Progenitor cell of endocrine pancreas (in vitro differentiated cells): ENCODE measurements around the gene TMUB1. TPM values are rescaled to one million over a fixed set of nuclear protein-coding genes. Genes with fewer than 3 reads are reported as not detected.

ENCODE experiments used
- DNase-seq: peaks from one replicate; pipeline ENCODE4 v3.0.0; 2021; ENCODE audit warnings: low spot score; ENCODE audit not compliant: unreplicated experiment
- H3K27ac Mint-ChIP-seq: 2 replicates; pipeline ENCODE4 v1.8.0; 2021; ENCODE audit warnings: mild to moderate bottlenecking, moderate library complexity, mixed read lengths
- H3K27me3 Mint-ChIP-seq: 2 replicates; pipeline ENCODE4 v1.8.0; 2021; ENCODE audit warnings: mixed read lengths
- H3K36me3 Mint-ChIP-seq: 2 replicates; pipeline ENCODE4 v1.8.0; 2022; ENCODE audit warnings: mixed read lengths; ENCODE audit not compliant: insufficient read depth
- H3K4me1 Mint-ChIP-seq: 2 replicates; pipeline ENCODE4 v1.8.0; 2021; ENCODE audit warnings: low read depth, mixed read lengths
- H3K4me3 Mint-ChIP-seq: 2 replicates; pipeline ENCODE4 v1.8.0; 2021; ENCODE audit warnings: low read depth, mild to moderate bottlenecking, moderate library complexity, mixed read lengths
- H3K9me3 Mint-ChIP-seq: 2 replicates; pipeline ENCODE4 v1.8.0; 2021; ENCODE audit warnings: low read depth, mixed read lengths
- total RNA-seq: library from RNA; stranded (reverse); gene quantifications from 2 replicates; pipeline ENCODE4 v1.2.1, GENCODE V29; 2021
- TF ChIP-seq, protein P1 (sequence below): fragments of 200-600 bp; sonication (generic); IDR thresholded peaks from one replicate; pipeline ENCODE4 v1.5.0; 2021; ENCODE audit warnings: antibody characterized with exemption, mild to moderate bottlenecking; ENCODE audit not compliant: unreplicated experiment

The TMUB1 gene
- total RNA-seq, 1 donor from 2014 or later: 48.6 TPM

DNA sequence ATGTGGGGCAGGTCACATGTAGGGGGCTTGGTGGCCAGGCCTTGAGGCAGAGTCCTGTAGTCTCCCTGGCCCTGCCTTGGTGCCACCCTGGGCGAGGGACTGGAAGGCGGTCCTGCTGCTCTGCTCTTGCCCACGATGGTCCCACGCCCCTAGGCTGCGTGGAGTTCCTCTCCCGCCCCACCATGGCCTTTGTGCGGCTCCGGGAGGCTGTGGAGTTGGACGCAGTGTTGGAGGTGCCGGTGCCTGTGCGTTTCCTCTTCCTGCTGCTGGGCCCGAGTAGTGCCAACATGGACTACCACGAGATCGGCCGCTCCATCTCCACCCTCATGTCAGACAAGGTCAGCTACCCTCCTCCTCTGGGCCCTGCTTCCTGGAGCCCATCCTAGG is 12.7 kb downstream of the TMUB1 start:
- Mint-ChIP-seq H3K27me3 (no peaks in the 10 kb centered on the region), H3K4me3 (no peak overlapping the region), H3K36me3 (peaks cover 16% of the 10 kb centered on the region), H3K4me1 (no peaks in the 10 kb centered on the region), H3K9me3 (no peaks in the 10 kb centered on the region), H3K27ac (no peak overlapping the region)
- DNase-seq: no peak
- TF ChIP-seq, protein P1, sequence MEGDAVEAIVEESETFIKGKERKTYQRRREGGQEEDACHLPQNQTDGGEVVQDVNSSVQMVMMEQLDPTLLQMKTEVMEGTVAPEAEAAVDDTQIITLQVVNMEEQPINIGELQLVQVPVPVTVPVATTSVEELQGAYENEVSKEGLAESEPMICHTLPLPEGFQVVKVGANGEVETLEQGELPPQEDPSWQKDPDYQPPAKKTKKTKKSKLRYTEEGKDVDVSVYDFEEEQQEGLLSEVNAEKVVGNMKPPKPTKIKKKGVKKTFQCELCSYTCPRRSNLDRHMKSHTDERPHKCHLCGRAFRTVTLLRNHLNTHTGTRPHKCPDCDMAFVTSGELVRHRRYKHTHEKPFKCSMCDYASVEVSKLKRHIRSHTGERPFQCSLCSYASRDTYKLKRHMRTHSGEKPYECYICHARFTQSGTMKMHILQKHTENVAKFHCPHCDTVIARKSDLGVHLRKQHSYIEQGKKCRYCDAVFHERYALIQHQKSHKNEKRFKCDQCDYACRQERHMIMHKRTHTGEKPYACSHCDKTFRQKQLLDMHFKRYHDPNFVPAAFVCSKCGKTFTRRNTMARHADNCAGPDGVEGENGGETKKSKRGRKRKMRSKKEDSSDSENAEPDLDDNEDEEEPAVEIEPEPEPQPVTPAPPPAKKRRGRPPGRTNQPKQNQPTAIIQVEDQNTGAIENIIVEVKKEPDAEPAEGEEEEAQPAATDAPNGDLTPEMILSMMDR: no peak

GRCh38 chr7:151069841-151070573 is 13.3 kb downstream of the TMUB1 start:
- TF ChIP-seq, protein P1: no peak

DNA sequence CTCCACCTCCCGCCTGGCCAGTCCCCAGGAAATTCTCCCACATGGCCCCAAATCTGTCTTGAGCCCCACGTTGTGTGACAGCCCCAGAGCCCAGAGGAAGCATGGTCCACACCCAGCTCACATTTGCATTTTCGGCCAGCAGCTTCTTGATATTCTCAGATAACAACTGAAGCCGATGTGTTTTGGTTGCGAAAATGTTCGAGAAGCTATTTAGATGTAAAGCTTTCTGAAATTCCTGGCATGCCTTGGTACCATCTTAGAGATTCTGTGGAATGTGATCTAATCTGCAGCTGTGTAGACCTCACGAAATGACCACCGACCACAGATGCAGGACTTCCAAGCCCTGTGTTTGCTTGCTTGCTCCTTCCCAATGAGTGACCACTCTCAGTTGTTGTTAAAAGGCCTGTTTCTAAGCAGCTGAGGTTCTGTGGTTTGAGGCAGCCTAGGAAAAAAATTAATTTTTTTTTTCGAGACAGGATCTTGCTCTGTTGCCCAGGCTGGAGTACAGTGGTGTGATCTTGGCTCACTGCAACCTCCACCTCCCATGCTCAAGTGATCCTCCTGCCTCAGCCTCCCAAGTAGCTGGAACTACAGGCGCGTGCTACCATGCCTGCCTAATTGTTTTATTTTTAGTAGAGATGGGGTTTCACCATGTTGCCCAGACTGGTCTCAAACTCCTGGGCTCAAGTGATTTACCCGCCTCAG is 15.1 kb downstream of the TMUB1 start:
- Mint-ChIP-seq H3K27me3 (no peaks in the 10 kb centered on the region), H3K4me1 (peaks cover 5% of the 10 kb centered on the region), H3K27ac (no peak overlapping the region), H3K9me3 (no peaks in the 10 kb centered on the region), H3K36me3 (peaks cover 15% of the 10 kb centered on the region), H3K4me3 (no peak overlapping the region)
- TF ChIP-seq, protein P1: no peak
- no peak for DNase-seq

More at GRCh38 chr7:151069841-151070573, 13.3 kb downstream of the TMUB1 start:
- H3K4me3 Mint-ChIP-seq: no peak overlapping the region
- H3K9me3 Mint-ChIP-seq: no peaks in the 10 kb centered on the region
- H3K27ac Mint-ChIP-seq: no peak overlapping the region
- H3K4me1 Mint-ChIP-seq: no peaks in the 10 kb centered on the region
- H3K36me3 Mint-ChIP-seq: peaks cover 17% of the 10 kb centered on the region
- H3K27me3 Mint-ChIP-seq: no peaks in the 10 kb centered on the region
- no peak for DNase-seq

DNA sequence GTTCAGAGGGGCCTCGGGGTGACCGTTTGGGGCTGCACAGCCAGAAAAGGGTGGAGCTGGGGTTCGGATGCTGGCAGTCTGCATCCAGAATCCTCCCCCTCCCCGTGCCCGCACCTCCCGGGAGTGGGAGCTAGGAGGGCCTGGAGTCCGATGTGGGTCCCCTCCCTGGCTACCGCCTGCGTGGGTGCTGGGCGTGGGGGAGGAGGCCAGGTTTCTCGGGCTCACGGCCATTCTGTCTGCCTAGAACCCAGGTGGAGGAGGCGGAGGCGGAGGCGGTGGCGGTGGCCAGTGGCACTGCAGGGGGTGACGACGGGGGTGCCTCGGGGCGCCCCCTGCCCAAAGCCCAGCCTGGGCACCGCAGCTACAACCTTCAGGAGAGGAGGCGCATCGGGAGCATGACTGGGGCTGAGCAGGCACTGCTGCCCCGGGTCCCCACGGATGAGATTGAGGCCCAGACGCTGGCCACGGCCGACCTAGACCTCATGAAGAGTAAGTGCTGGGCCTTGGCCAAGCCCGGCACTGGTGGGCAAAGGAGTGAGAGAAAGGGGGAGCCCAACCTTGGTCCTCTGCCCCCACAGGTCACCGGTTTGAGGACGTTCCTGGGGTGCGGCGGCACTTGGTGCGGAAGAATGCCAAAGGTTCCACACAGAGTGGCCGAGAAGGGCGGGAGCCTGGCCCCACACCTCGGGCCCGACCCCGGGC is 16.9 kb downstream of the TMUB1 start:
- TF ChIP-seq, protein P1: no peak
- Mint-ChIP-seq H3K9me3 (no peaks in the 10 kb centered on the region), H3K27me3 (no peaks in the 10 kb centered on the region)

GRCh38 chr7:151065516-151065915 is 17.8 kb downstream of the TMUB1 start:
- TF ChIP-seq, protein P1: no peak
- H3K9me3 Mint-ChIP-seq: no peaks in the 10 kb centered on the region
- no peaks in the 10 kb centered on the region for H3K27me3 Mint-ChIP-seq
- H3K36me3 Mint-ChIP-seq: peaks cover 12% of the 10 kb centered on the region
- H3K4me3 Mint-ChIP-seq: no peak overlapping the region
- H3K4me1 Mint-ChIP-seq: peaks cover 17% of the 10 kb centered on the region
- no peak overlapping the region for H3K27ac Mint-ChIP-seq
- no peak for DNase-seq

More for the DNA sequence above, 16.9 kb downstream of the TMUB1 start:
- no peak overlapping the region for H3K4me3 Mint-ChIP-seq
- no peak overlapping the region for H3K27ac Mint-ChIP-seq
- no peak for DNase-seq
- H3K36me3 Mint-ChIP-seq: peaks cover 12% of the 10 kb centered on the region
- peaks cover 11% of the 10 kb centered on the region for H3K4me1 Mint-ChIP-seq
